HG03280 (cell line): ENCODE results near the gene SMYD4.

Experiments used
- ATAC-seq: cut with Tn5 transposase; IDR thresholded peaks from one replicate; pipeline ENCODE4 v1.9.1; 2021; ENCODE audit warnings: mild to moderate bottlenecking, moderate library complexity; ENCODE audit not compliant: unreplicated experiment

The SMYD4 gene

DNA sequence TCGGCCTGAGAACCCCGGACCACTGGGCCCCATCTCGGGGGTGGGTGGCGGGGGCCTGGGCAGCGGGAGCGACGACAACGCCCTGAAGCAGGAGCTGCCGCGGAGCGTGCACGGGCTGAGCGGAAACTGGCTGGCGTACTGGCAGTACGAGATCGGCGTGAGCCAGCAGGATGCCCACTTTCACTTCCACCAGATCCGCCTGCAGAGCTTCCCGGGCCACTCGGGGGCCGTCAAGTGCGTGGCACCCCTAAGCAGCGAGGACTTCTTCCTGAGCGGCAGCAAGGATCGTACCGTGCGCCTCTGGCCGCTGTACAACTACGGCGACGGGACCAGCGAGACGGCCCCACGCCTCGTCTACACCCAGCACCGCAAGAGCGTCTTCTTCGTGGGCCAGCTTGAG lies 95.9 kb downstream of the SMYD4 start:
- no peak for ATAC-seq

DNA sequence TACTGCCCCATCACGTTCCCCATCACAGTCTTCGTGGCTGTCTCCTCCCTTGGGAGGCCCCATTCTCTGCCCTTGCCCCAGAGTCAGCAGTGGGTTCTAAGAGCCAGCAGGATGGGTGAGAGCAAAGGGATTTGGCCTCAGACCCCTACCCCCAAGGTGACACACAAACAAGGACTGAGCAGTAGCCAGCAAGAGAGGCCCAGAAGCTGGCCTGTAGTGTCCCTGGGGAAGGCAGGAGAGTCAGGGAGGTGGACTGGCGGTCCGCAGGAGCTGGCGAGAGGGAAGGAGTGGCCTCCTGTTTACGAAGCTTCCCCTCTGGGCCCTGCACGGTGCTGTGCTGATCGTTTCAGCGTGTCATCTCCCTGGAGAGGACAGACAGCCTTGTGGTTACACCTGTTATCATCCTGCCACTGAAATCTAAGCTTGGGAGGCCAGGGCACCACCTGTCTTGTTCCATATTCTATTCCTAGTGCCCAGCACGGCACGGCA lies 96.8 kb downstream of the SMYD4 start:
- ATAC-seq, result no peak

DNA sequence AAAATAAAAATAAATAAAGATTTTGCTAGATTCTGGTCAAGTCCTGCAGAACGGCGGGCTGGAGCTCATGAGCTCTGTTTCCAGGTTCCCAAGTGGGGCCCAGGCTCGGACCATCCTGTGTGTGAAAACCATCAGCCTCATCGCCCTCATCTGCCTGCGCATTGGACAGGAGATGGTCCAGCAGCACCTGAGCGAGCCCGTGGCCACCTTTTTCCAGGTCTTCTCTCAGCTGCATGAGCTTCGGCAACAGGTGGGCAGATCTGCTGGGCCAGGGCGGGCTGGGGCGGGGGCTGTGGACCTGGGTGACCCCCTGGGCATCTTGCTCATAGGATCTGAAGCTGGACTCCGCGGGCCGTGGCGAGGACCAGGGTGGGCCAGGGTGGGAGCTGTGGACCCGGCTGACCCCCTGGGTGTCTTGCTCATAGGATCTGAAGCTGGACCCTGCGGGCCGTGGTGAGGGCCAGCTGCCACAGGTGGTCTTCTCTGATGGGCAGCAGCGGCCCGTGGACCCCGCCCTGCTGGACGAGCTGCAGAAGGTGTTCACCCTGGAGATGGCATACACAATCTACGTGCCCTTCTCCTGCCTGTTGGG lies 97.4 kb downstream of the SMYD4 start:
- no peak for ATAC-seq

DNA sequence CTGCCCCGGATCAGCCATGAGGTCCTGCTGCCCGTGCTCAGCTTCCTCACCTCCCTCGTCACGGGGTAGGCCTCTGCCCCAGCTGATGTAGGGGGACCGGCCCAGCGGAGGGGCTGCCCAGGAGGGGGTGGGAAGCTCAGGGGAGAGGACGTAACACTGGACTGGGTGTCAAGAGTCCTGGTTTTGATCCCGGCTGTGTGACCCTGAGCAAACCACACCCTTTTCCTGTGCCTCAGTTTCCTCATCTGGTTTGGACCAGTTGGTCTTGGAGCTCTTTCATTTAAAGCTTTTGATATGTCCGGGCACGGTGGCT lies 98.6 kb downstream of the SMYD4 start:
- no peak for ATAC-seq

DNA sequence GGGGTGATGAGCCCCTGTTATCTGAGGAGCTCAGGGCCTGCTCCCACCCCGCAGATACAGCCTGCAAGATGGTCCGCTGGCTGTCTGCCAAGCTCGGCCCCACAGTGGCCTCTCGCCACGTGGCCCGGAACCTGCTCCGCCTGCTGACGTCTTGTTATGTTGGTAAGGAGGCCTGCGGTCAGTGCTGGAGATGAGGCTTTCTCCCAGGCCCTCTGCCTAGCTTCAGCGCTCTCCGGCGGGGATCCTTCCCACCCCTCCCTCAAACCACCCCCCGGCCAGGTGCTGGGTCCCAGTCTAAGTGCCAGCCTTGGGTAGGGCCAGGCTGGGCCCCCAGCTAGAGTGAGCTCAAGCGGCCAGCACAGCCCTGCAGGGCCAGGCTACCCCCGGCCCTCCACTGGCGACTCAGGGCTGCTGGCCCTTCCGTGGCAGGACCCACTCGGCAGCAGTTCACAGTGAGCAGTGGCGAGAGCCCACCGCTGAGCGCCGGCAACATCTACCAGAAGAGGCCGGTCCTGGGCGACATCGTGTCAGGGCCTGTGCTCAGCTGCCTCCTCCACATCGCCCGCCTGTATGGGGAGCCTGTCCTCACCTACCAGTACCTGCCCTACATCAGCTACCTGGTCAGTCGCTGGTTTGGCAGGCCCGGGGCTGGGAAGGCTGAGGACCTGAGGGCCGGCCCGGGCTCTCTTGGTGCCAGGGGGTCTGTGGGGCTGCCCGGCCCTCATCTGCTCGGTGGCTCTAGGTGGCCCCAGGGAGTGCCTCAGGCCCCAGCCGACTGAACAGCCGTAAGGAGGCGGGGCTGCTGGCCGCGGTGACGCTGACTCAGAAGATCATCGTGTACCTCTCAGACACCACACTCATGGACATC lies 99.1 kb downstream of the SMYD4 start:
- ATAC-seq, result no peak

DNA sequence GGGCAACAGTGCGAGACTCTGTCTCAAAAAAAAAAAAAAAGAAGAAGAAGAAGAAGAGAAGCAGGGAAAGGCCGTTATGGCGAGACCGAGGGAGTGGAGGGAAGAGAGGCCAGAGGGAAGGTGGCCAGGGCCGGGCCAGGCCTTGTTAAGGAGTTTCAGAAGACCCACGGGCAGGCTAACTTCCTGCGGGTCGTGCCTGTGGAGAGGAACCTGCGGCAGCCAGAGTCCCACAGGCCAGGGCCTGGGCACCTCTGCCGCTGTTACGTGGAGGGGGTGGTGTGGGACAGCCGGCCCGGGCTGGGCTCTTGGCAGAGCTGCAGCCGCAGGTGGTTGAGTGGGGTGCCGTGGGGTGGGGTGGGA lies 99.8 kb downstream of the SMYD4 start:
- ATAC-seq, result no peak
